ENCODE data around the gene C2CD4C. TPM values are rescaled to one million over a fixed set of nuclear protein-coding genes. Genes with fewer than 3 reads are reported as not detected.

C2CD4C gene
- total and polyA plus RNA-seq, 2 experiments from 2014 or later, result 2.1 to 12.5 TPM

DNA sequence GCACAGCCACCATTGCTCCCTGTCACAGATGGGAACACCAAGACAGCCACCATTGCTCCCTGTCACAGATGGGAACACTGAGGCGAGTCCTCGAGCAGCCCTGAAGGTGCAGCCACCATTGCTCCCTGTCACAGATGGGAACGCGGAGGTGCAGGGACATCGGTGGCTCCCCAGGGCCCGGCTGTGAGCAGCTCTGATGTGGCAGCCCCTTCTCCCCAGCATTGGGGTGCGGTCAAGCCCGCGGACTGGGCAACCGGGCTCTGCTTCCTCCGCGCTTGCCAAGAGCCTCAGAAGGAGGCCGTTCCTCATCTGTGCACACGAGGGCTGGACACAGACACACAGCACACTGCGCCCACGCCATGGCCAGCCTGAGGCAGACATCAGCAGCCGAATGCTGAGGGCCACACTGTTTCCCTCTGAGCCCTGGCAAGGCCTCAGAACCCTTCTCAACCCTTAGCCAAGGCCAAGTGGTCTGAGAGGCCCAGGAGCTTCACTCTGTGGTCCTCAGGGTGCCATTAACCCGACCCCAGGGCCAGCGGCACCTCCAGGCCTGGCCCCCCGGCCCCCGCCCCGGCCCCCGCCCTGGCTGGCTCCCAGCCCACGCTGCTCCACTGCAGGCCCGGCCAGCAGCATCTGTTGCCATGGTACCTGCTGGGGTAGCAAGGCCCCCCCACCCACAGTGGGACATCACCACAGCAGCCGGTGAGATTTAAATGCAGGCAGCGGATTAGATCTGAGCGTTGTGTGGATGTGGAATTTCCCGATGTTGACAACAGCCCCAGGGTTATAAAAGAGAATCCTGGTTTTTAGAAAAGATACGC is 18.4 kb downstream of the C2CD4C start:
- Histone ChIP-seq H3K4me2 (no peak overlapping the region), H3K27ac (ENCODE audit: low read depth) (no peak overlapping the region), H3K27me3 (ENCODE audit: insufficient read depth) (no peaks in the 10 kb centered on the region), H2AFZ (no peak overlapping the region), H3K4me3 (no peak overlapping the region), H3K9me2 (ENCODE audit: insufficient read depth) (0 out of 2 replicates have a peak, but pooled peaks cover 5% of the 10 kb centered on the region), H3F3A (replicated peaks; ENCODE audit: low read depth) (peaks cover 6% of the 10 kb centered on the region), H3K79me2 (replicated peaks; ENCODE audit: insufficient read depth) (no peaks in the 10 kb centered on the region), H3K36me3 (ENCODE audit: insufficient read depth) (no peaks in the 10 kb centered on the region), H3K4me1 (ENCODE audit: insufficient read depth) (peaks cover 11% of the 10 kb centered on the region; the same call in 1 of the 2 replicates), H4K20me1 (replicated peaks; ENCODE audit: insufficient read depth) (no peaks in the 10 kb centered on the region)
- Mint-ChIP-seq H3K9me3 (peaks cover 37% of the 10 kb centered on the region), H3K27ac (no peak overlapping the region), H3K36me3 (ENCODE audit: low read depth) (peaks cover 12% of the 10 kb centered on the region), H3K27me3 (ENCODE audit: insufficient read depth, low read depth, poor library complexity) (peaks cover 21% of the 10 kb centered on the region), H3K4me1 (peaks cover 19% of the 10 kb centered on the region), H3K4me3 (no peak overlapping the region)
- TF ChIP-seq NANOG (IDR thresholded peaks at IDR 0.05; ENCODE audit: borderline replicate concordance) (no peak), CREB1 (CRISPR knock-in tag; IDR thresholded peaks at IDR 0.05; ENCODE audit: low read depth) (no peak), ZNF114 (CRISPR knock-in tag; IDR thresholded peaks at IDR 0.05) (no peak), STAT1 (IDR thresholded peaks at IDR 0.05; ENCODE audit: unreplicated experiment) (no peak)
- TF ChIP-seq, protein P1, sequence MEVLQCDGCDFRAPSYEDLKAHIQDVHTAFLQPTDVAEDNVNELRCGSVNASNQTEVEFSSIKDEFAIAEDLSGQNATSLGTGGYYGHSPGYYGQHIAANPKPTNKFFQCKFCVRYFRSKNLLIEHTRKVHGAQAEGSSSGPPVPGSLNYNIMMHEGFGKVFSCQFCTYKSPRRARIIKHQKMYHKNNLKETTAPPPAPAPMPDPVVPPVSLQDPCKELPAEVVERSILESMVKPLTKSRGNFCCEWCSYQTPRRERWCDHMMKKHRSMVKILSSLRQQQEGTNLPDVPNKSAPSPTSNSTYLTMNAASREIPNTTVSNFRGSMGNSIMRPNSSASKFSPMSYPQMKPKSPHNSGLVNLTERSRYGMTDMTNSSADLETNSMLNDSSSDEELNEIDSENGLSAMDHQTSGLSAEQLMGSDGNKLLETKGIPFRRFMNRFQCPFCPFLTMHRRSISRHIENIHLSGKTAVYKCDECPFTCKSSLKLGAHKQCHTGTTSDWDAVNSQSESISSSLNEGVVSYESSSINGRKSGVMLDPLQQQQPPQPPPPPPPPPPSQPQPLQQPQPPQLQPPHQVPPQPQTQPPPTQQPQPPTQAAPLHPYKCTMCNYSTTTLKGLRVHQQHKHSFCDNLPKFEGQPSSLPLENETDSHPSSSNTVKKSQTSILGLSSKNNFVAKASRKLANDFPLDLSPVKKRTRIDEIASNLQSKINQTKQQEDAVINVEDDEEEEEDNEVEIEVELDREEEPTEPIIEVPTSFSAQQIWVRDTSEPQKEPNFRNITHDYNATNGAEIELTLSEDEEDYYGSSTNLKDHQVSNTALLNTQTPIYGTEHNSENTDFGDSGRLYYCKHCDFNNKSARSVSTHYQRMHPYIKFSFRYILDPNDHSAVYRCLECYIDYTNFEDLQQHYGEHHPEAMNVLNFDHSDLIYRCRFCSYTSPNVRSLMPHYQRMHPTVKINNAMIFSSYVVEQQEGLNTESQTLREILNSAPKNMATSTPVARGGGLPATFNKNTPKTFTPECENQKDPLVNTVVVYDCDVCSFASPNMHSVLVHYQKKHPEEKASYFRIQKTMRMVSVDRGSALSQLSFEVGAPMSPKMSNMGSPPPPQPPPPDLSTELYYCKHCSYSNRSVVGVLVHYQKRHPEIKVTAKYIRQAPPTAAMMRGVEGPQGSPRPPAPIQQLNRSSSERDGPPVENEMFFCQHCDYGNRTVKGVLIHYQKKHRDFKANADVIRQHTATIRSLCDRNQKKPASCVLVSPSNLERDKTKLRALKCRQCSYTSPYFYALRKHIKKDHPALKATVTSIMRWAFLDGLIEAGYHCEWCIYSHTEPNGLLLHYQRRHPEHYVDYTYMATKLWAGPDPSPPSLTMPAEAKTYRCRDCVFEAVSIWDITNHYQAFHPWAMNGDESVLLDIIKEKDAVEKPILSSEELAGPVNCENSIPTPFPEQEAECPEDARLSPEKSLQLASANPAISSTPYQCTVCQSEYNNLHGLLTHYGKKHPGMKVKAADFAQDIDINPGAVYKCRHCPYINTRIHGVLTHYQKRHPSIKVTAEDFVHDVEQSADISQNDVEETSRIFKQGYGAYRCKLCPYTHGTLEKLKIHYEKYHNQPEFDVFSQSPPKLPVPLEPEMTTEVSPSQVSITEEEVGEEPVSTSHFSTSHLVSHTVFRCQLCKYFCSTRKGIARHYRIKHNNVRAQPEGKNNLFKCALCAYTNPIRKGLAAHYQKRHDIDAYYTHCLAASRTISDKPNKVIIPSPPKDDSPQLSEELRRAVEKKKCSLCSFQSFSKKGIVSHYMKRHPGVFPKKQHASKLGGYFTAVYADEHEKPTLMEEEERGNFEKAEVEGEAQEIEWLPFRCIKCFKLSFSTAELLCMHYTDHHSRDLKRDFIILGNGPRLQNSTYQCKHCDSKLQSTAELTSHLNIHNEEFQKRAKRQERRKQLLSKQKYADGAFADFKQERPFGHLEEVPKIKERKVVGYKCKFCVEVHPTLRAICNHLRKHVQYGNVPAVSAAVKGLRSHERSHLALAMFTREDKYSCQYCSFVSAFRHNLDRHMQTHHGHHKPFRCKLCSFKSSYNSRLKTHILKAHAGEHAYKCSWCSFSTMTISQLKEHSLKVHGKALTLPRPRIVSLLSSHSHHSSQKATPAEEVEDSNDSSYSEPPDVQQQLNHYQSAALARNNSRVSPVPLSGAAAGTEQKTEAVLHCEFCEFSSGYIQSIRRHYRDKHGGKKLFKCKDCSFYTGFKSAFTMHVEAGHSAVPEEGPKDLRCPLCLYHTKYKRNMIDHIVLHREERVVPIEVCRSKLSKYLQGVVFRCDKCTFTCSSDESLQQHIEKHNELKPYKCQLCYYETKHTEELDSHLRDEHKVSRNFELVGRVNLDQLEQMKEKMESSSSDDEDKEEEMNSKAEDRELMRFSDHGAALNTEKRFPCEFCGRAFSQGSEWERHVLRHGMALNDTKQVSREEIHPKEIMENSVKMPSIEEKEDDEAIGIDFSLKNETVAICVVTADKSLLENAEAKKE (CRISPR knock-in tag; IDR thresholded peaks at IDR 0.05), result no peak
- TF ChIP-seq, protein P2, sequence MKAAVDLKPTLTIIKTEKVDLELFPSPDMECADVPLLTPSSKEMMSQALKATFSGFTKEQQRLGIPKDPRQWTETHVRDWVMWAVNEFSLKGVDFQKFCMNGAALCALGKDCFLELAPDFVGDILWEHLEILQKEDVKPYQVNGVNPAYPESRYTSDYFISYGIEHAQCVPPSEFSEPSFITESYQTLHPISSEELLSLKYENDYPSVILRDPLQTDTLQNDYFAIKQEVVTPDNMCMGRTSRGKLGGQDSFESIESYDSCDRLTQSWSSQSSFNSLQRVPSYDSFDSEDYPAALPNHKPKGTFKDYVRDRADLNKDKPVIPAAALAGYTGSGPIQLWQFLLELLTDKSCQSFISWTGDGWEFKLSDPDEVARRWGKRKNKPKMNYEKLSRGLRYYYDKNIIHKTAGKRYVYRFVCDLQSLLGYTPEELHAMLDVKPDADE (IDR thresholded peaks at IDR 0.05), result no peak
- DNase-seq (ENCODE audit: low spot score), result no peak
- no peak for ATAC-seq
